Measurements from ENCODE around the gene INSR. TPM values are rescaled to one million over a fixed set of nuclear protein-coding genes. Genes with fewer than 3 reads are reported as not detected.

INSR gene
- total and polyA plus RNA-seq, 2 experiments from 2014 or later = 19.2 to 52.1 TPM

DNA sequence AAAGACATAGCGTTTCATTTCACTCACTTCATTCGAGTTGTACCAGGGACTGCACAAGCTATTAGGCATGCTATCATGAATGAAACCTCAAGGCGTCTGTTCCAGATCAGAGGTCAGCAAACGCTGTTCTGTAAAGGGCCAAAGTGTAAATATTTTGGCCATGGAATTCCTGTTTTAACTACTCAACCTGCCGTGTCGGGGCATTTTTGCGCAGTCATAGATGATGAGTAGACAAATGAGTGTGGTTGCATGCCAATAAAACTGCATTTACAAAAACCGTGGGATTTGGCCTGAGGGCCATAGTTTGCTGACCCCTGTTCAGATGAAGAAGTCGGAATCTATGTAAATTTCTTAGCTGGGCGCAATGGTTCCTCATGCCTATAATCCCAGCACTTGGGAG, 6.5 kb downstream of the INSR start (continued):
- no peak for TF ChIP-seq ZNF462 (CRISPR knock-in tag; IDR thresholded peaks at IDR 0.05)
- TF ChIP-seq EZH2phosphoT487 (IDR thresholded peaks at IDR 0.05; ENCODE audit: unreplicated experiment) = no peak
- TF ChIP-seq, protein P1, sequence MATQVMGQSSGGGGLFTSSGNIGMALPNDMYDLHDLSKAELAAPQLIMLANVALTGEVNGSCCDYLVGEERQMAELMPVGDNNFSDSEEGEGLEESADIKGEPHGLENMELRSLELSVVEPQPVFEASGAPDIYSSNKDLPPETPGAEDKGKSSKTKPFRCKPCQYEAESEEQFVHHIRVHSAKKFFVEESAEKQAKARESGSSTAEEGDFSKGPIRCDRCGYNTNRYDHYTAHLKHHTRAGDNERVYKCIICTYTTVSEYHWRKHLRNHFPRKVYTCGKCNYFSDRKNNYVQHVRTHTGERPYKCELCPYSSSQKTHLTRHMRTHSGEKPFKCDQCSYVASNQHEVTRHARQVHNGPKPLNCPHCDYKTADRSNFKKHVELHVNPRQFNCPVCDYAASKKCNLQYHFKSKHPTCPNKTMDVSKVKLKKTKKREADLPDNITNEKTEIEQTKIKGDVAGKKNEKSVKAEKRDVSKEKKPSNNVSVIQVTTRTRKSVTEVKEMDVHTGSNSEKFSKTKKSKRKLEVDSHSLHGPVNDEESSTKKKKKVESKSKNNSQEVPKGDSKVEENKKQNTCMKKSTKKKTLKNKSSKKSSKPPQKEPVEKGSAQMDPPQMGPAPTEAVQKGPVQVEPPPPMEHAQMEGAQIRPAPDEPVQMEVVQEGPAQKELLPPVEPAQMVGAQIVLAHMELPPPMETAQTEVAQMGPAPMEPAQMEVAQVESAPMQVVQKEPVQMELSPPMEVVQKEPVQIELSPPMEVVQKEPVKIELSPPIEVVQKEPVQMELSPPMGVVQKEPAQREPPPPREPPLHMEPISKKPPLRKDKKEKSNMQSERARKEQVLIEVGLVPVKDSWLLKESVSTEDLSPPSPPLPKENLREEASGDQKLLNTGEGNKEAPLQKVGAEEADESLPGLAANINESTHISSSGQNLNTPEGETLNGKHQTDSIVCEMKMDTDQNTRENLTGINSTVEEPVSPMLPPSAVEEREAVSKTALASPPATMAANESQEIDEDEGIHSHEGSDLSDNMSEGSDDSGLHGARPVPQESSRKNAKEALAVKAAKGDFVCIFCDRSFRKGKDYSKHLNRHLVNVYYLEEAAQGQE (IDR thresholded peaks at IDR 0.05; ENCODE audit: unreplicated experiment) = no peak
- TF ChIP-seq EZH2 (IDR thresholded peaks at IDR 0.05; ENCODE audit: low read depth, unreplicated experiment) = no peak
- no peak for TF ChIP-seq CREB1 (CRISPR knock-in tag; IDR thresholded peaks at IDR 0.05; ENCODE audit: low read depth)
- TF ChIP-seq JUNB (IDR thresholded peaks at IDR 0.05; ENCODE audit: unreplicated experiment) = no peak
- TF ChIP-seq POLR2AphosphoS5 (IDR thresholded peaks at IDR 0.05; ENCODE audit: low read depth) = no peak
- TF ChIP-seq ZNF331 (CRISPR knock-in tag; IDR thresholded peaks at IDR 0.05; ENCODE audit: low read depth) = no peak
